Astrocyte of the cerebellum (primary cell): ENCODE measurements around the gene CALML6.

Source experiments
- DNase-seq: peaks from one replicate; pipeline ENCODE4 v3.0.0-alpha.2; 2011; ENCODE audit warnings: low read depth
- H3K4me3 ChIP-seq: 2 replicates; pipeline ENCODE4 v1.5.1; 2011; ENCODE audit warnings: mild to moderate bottlenecking, low read depth, low read length, moderate library complexity
- CTCF ChIP-seq: IDR thresholded peaks from 2 replicates; pipeline ENCODE4 v1.5.1; 2012; ENCODE audit warnings: low read length, low read depth, moderate library complexity, mild to moderate bottlenecking; ENCODE audit errors: missing control alignments
- in situ Hi-C: cut with HindIII; loops from 2 replicates; pipeline ENCODE4 v1.10.0; 2017; ENCODE audit warnings: low sequenced_read_pairs

Gene CALML6

GRCh38 chr1:1910651-1911331, 4.3 kb upstream of the CALML6 start:
- in situ Hi-C loops = no loop called here
- H3K4me3 ChIP-seq = no peak overlapping the region
- no peak for DNase-seq
- no peak for TF ChIP-seq CTCF

DNA sequence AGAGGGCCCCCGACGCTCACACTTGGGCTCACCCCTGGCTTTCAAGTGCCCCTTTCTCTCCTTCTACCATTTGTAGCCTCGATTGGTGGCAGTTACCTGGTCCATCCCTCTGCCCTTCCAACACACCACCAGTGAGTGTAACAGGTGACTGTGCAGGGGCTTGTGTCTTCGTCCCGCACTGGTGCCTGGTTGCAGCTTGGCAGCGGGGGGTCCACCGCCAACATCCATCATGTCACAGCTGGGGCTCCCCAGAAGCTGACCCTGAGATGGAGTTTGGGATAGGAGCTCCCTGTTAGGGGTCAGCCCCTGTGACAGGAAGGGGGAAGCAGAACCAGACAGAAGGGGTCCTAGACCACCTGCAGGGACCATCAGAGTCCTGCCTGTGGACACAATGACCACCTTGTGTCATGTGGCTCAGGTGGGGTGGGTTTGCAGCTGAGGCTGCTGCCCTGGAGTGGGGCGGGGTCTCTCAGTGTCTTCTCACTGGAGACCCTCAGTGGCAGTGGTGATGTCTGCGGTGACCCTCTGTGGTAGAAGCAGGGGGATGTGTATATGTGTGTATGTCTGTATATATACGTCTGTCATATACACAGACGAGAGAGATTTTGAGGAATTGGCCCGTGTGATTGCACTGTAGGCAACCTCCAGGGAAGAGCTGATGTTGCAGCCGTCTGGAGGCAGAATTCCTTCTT, 3.6 kb upstream of the CALML6 start:
- DNase-seq = no peak
- TF ChIP-seq CTCF = no peak
- in situ Hi-C loops = no loop called here
- no peak overlapping the region for H3K4me3 ChIP-seq

GRCh38 chr1:1914101-1914970, 724 bp upstream of the CALML6 start:
- DNase-seq = no peak
- no peak overlapping the region for H3K4me3 ChIP-seq
- no peak for TF ChIP-seq CTCF
- in situ Hi-C loops = no loop called here

GRCh38 chr1:1915911-1916840, 1.1 kb downstream of the CALML6 start:
- H3K4me3 ChIP-seq = no peak overlapping the region
- no peak for TF ChIP-seq CTCF
- in situ Hi-C loops = no loop called here
- DNase-seq = no peak

GRCh38 chr1:1916851-1917251, 1.8 kb downstream of the CALML6 start:
- in situ Hi-C loops = no loop called here
- H3K4me3 ChIP-seq = no peak overlapping the region
- DNase-seq = no peak
- no peak for TF ChIP-seq CTCF
